K562 (cell line): ENCODE measurements around the gene CDH8. TPM values are rescaled to one million over a fixed set of nuclear protein-coding genes. Genes with fewer than 3 reads are reported as not detected.

ENCODE experiments used
- ATAC-seq: fragments of 200-7000 bp; cut with Tn5 transposase; 3 replicates; pipeline ENCODE4 v1.9.1; 2020; ENCODE audit warnings: moderate library complexity
- BruUV-seq: library from RNA; stranded (reverse); fragments of 400-500 nt; replicated peaks from 2 replicates; lab custom pipeline; 2021; lab: Mats Ljungman, UMichigan
- CTCF ChIA-PET: fragments of 300-600 bp; formaldehyde crosslinking; extraction: SDS; loops from one replicate; lab custom pipeline; 2021; ENCODE audit warnings: low intra/inter-chr PET ratio; lab: Yijun Ruan, JAX
- POLR2A ChIA-PET: fragments of 300-600, 350-650 bp; sonication (Branson Sonifier 250); formaldehyde crosslinking; extraction: SDS; loops from one replicate; lab custom pipeline; 2021; ENCODE audit warnings: antibody characterized with exemption, inconsistent platforms; lab: Yijun Ruan, JAX
- DNase-seq, 4 experiments: peaks; one replicate each; pipeline versions ENCODE4 v3.0.0 to v3.0.0-alpha.2; 2011 to 2018; ENCODE audit warnings: low spot score in 3 of 4, mixed read lengths in 3 of 4; ENCODE audit errors: extremely low read depth in 1 of 4
- FAIRE-seq: peaks from 2 replicates; lab custom pipeline; 2011; peaks lifted over from hg19 to GRCh38; lab: Jason Lieb, UNC
- H2AFZ ChIP-seq: 2 replicates; pipeline ENCODE4 v1.6.0; 2011; ENCODE audit warnings: low read depth, low read length, control low read depth, inconsistent platforms
- H3K27ac ChIP-seq: fragments of 200-600 bp; 3 replicates; pipeline ENCODE4 v1.8.0; 2011; ENCODE audit warnings: low read depth, mild to moderate bottlenecking, control low read depth, inconsistent platforms, low read length, moderate library complexity, mixed read lengths; ENCODE audit errors: extremely low read depth
- H3K27me3 ChIP-seq, 2 experiments: fragments of 300-600 bp in 1 of 2; 2 replicates in 1 of 2; 3 replicates in 1 of 2; pipeline versions ENCODE4 v1.6.0 to v1.8.0; 2011; ENCODE audit warnings: inconsistent platforms in 2 of 2, low read length in 2 of 2, mild to moderate bottlenecking in 1 of 2, mixed read lengths in 1 of 2, moderate library complexity in 1 of 2; ENCODE audit not compliant: control insufficient read depth in 2 of 2, insufficient read depth in 2 of 2
- H3K36me3 ChIP-seq: fragments of 300-600 bp; 3 replicates; pipeline ENCODE4 v1.8.0; 2011; ENCODE audit warnings: mild to moderate bottlenecking, low read length, inconsistent platforms; ENCODE audit not compliant: control insufficient read depth, insufficient read depth
- H3K4me1 ChIP-seq, 2 experiments: fragments of 200-600 bp in 1 of 2; replicated peaks in 1 of 2; 2 replicates in 1 of 2; 3 replicates in 1 of 2; pipeline versions ENCODE4 v1.5.1 to v1.8.0; 2011; ENCODE audit warnings: inconsistent platforms in 2 of 2, low read length in 2 of 2, mild to moderate bottlenecking in 1 of 2, mixed read lengths in 1 of 2, moderate library complexity in 1 of 2; ENCODE audit not compliant: control insufficient read depth in 2 of 2, insufficient read depth in 2 of 2
- H3K4me2 ChIP-seq: 2 replicates; pipeline ENCODE4 v1.6.1; 2011; ENCODE audit warnings: low read length, control low read depth, inconsistent platforms, mixed read lengths; ENCODE audit not compliant: insufficient read depth
- H3K4me3 ChIP-seq: fragments of 200-600 bp; sonication (generic), shearing (Covaris generic); 2 replicates; pipeline ENCODE4 v1.5.1; 2016; ENCODE audit warnings: control low read depth, inconsistent platforms
- H3K79me2 ChIP-seq: fragments of 200-600 bp; 3 replicates; pipeline ENCODE4 v1.8.0; 2011; ENCODE audit warnings: low read length, inconsistent platforms; ENCODE audit not compliant: control insufficient read depth, insufficient read depth
- H3K9ac ChIP-seq, 2 experiments: 2 replicates each; pipeline versions ENCODE4 v1.6.0 to v1.6.1; 2011; ENCODE audit warnings: low read depth in 2 of 2, low read length in 2 of 2, control low read depth in 1 of 2, inconsistent platforms in 1 of 2, mild to moderate bottlenecking in 1 of 2, mixed read lengths in 1 of 2; ENCODE audit not compliant: insufficient read depth in 1 of 2
- H3K9me1 ChIP-seq: one replicate; pipeline ENCODE4 v1.6.0; 2011; ENCODE audit warnings: inconsistent platforms, mild to moderate bottlenecking, low read length, moderate library complexity; ENCODE audit not compliant: control insufficient read depth, insufficient read depth
- H3K9me3 ChIP-seq: replicated peaks from 2 replicates; pipeline ENCODE4 v1.5.1; 2011; ENCODE audit warnings: low read depth, low read length, inconsistent platforms; ENCODE audit not compliant: control insufficient read depth, insufficient read depth
- H4K20me1 ChIP-seq: replicated peaks from 2 replicates; pipeline ENCODE4 v1.6.1; 2011; ENCODE audit warnings: low read length, inconsistent platforms, mixed read lengths; ENCODE audit not compliant: control insufficient read depth, insufficient read depth
- BRD4 ChIP-seq: fragments of 200-600 bp; sonication (generic); IDR thresholded peaks from 2 replicates; pipeline ENCODE4 v1.6.1; 2017; ENCODE audit warnings: inconsistent platforms
- C11orf30 ChIP-seq: fragments of 450-650 bp; IDR thresholded peaks from 2 replicates; pipeline ENCODE4 v1.6.1; 2016; ENCODE audit warnings: low read depth, mild to moderate bottlenecking
- CTCF ChIP-seq, 3 experiments: IDR thresholded peaks in 2 of 3; conservative IDR thresholded peaks in 1 of 3; 2 replicates each; pipeline ENCODE4 v1.5.1; 2011 to 2012; ENCODE audit warnings: low read length in 3 of 3, mild to moderate bottlenecking in 3 of 3, control low read depth in 2 of 3, improper control_type of control experiment in 1 of 3, inconsistent platforms in 1 of 3, low read depth in 1 of 3, mixed read lengths in 1 of 3, moderate library complexity in 1 of 3; ENCODE audit not compliant: insufficient read depth in 2 of 3
- HNRNPUL1 ChIP-seq: fragments of 200-400 bp; formaldehyde crosslinking; IDR thresholded peaks from 2 replicates; pipeline ENCODE4 v1.6.1; 2017; ENCODE audit warnings: low read length
- IRF2 ChIP-seq: sonication (generic); formaldehyde crosslinking; IDR thresholded peaks from 2 replicates; pipeline ENCODE4 v1.8.1; 2022; ENCODE audit warnings: mild to moderate bottlenecking, missing genetic modification reagents
- NCOA2 ChIP-seq, 2 experiments: fragments of 450-650 bp; IDR thresholded peaks; 2 replicates each; pipeline ENCODE4 v1.6.1; 2018; ENCODE audit warnings: mild to moderate bottlenecking in 2 of 2, moderate library complexity in 1 of 2; ENCODE audit not compliant: partially characterized antibody in 2 of 2
- PPARD ChIP-seq: fragments of 250-450 bp; sonication (Bioruptor Pico); IDR thresholded peaks from 2 replicates; pipeline ENCODE4 v1.8.0; 2022; ENCODE audit warnings: inconsistent platforms, mild to moderate bottlenecking, moderate library complexity
- PRMT5 ChIP-seq: sonication (generic); formaldehyde crosslinking; IDR thresholded peaks from 2 replicates; pipeline ENCODE4 v1.5.0; 2020; ENCODE audit warnings: missing genetic modification reagents
- PTRF ChIP-seq: fragments of 450-650 bp; IDR thresholded peaks from 2 replicates; pipeline ENCODE4 v1.6.1; 2016; ENCODE audit warnings: mild to moderate bottlenecking, missing genetic modification characterization, missing compliant biosample characterization
- RBM15 ChIP-seq: fragments of 200-400 bp; formaldehyde crosslinking; IDR thresholded peaks from 2 replicates; pipeline ENCODE4 v1.6.1; 2018; ENCODE audit warnings: mild to moderate bottlenecking, low read length, moderate library complexity; ENCODE audit not compliant: insufficient read depth
- RFX5 ChIP-seq: IDR thresholded peaks from 2 replicates; pipeline ENCODE4 v1.6.1; 2011; ENCODE audit warnings: low read depth, mild to moderate bottlenecking, improper control_type of control experiment, low read length
- SMARCE1 ChIP-seq: fragments of 450-650 bp; IDR thresholded peaks from 2 replicates; pipeline ENCODE4 v1.7.1; 2016; ENCODE audit warnings: mild to moderate bottlenecking
- TBP ChIP-seq: optimal IDR thresholded peaks from 2 replicates; pipeline ENCODE3; 2011; ENCODE audit warnings: low read depth, low read length, improper control_type of control experiment
- TFAM ChIP-seq: fragments of 250-450 bp; sonication (Bioruptor Pico); conservative IDR thresholded peaks from 2 replicates; pipeline ENCODE4 v1.5.0; 2021; ENCODE audit warnings: mild to moderate bottlenecking, moderate library complexity
- YY1 ChIP-seq, 3 experiments: IDR thresholded peaks; 2 replicates each; pipeline ENCODE4 v1.6.1; 2011; ENCODE audit warnings: low read length in 2 of 3, mild to moderate bottlenecking in 2 of 3, moderate library complexity in 2 of 3, borderline replicate concordance in 1 of 3, control low read depth in 1 of 3, low read depth in 1 of 3; ENCODE audit not compliant: insufficient read depth in 3 of 3, insufficient replicate concordance in 2 of 3, control insufficient read depth in 1 of 3, insufficient read length in 1 of 3; ENCODE audit errors: extremely low read depth in 1 of 3
- ZKSCAN8 ChIP-seq: fragments of 200-800 bp; sonication (Bioruptor generic); IDR thresholded peaks from 2 replicates; pipeline ENCODE4 v1.6.1; 2016; ENCODE audit warnings: missing genetic modification characterization, missing compliant biosample characterization
- ZNF695 ChIP-seq: fragments of 450-650 bp; formaldehyde crosslinking; IDR thresholded peaks from 2 replicates; pipeline ENCODE4 v1.4.0; 2020; ENCODE audit warnings: mild to moderate bottlenecking, moderate library complexity
- WGBS: fragments of 100-300 bp; shearing (Covaris generic); methylation state at CpG from one replicate; pipeline ENCODE4 v1.1.6; 2016; ENCODE audit warnings: low coverage, mixed read lengths; ENCODE audit not compliant: insufficient coverage; ENCODE audit errors: missing lambda C conversion rate; 5-methylcytosine and 5-hydroxymethylcytosine counted together
- in situ Hi-C: fragments of 300-500 bp; cut with MboI; formaldehyde crosslinking; loops from 4 replicates; pipeline ENCODE4 v1.15.0; 2018; ENCODE audit warnings: inconsistent platforms, mixed read lengths
- intact Hi-C: fragments of 100-400 bp; cut with micrococcal nuclease; formaldehyde crosslinking; loops from 2 replicates; pipeline ENCODE4 v1.14.2; 2022
- polyA plus RNA-seq, 8 experiments: library from polyadenylated mRNA; depleted of rRNA in 4 of 8; stranded (reverse) in 5 of 8; unstranded in 3 of 8; fragments of >200 nt; fragmentation: Nextera tagmentation in 2 of 8; fragmentation: Illumina TruSeq in 1 of 8; extraction: Ambion mirVana in 2 of 8; extraction: Trizol in 1 of 8; gene quantifications; 2 replicates each; pipeline versions ENCODE4 v1.2.1 to v1.2.3, GENCODE V29; 2011 to 2014; ENCODE audit warnings: inconsistent platforms in 1 of 8, missing spikeins in 1 of 8
- total RNA-seq, 7 experiments: library from RNA; depleted of rRNA in 6 of 7; stranded (reverse); fragments of >200 nt in 6 of 7; fragmentation: Illumina TruSeq in 2 of 7; extraction: Trizol in 2 of 7; gene quantifications; 2 replicates each; pipeline versions ENCODE4 v1.2.1 to v1.2.3, GENCODE V29; 2011 to 2021; ENCODE audit warnings: low replicate concordance in 1 of 7
- TF ChIP-seq, protein P1 (sequence below): fragments of 450-650 bp; IDR thresholded peaks from 2 replicates; pipeline ENCODE4 v1.6.1; 2016; ENCODE audit warnings: borderline replicate concordance

The CDH8 gene
- total and polyA plus RNA-seq, 9 of the 15 experiments (the other 6 are each of a cell fraction or from before 2014, with no cell fraction given) = 0.22 to 1.4 (median 0.42) TPM; not detected in 4

DNA sequence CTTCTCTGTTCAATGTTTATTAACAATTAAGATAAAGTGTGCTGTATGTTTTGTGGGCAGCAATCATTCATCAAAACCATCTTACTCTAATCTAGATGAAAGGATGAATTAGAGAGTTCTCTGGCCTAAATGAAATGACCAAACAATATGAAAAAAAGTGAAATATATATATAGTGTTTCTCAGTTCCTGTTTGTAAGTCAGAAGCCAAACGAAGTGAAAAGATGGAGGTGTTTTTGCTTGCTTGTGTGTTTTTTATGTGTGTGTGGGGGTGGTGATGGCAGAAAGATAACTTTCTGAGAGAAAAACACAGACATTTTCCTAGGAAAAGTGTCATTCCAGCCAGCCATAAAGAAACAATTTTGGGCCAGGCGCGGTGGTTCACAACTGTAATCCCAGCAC lies 138.6 kb downstream of the CDH8 start:
- Histone ChIP-seq H3K36me3 (no peaks in the 10 kb centered on the region), H2AFZ (no peak overlapping the region), H3K4me1 (no peaks in the 10 kb centered on the region), H4K20me1 (no peaks in the 10 kb centered on the region), H3K4me2 (no peak overlapping the region), H3K9me3 (no peaks in the 10 kb centered on the region), H3K27me3 (no peaks in the 10 kb centered on the region), H3K9ac (no peak overlapping the region), H3K4me3 (no peak overlapping the region), H3K9me1 (no peaks in the 10 kb centered on the region), H3K27ac (no peak overlapping the region), H3K79me2 (no peaks in the 10 kb centered on the region)
- intact Hi-C loops (no loop called here), in situ Hi-C loops (no loop called here)
- CTCF ChIA-PET = no interaction called here
- FAIRE-seq (no peak), DNase-seq (no peak), ATAC-seq (no peak)
- POLR2A ChIA-PET = no interaction called here
- 4% methylated on average over 3 of the region's 3 CpGs for WGBS
- no peak for TF ChIP-seq BRD4
- TF ChIP-seq HNRNPUL1 = no peak
- TF ChIP-seq NCOA2 (IDR thresholded peaks at IDR 0.05; ENCODE audit: partially characterized antibody in 2 of 2) = no peak
- no peak for TF ChIP-seq SMARCE1
- no peak for TF ChIP-seq PPARD (CRISPR knock-in tag)
- no peak for TF ChIP-seq ZKSCAN8 (CRISPR knock-in tag)
- no peak for TF ChIP-seq TBP
- TF ChIP-seq, protein P1, sequence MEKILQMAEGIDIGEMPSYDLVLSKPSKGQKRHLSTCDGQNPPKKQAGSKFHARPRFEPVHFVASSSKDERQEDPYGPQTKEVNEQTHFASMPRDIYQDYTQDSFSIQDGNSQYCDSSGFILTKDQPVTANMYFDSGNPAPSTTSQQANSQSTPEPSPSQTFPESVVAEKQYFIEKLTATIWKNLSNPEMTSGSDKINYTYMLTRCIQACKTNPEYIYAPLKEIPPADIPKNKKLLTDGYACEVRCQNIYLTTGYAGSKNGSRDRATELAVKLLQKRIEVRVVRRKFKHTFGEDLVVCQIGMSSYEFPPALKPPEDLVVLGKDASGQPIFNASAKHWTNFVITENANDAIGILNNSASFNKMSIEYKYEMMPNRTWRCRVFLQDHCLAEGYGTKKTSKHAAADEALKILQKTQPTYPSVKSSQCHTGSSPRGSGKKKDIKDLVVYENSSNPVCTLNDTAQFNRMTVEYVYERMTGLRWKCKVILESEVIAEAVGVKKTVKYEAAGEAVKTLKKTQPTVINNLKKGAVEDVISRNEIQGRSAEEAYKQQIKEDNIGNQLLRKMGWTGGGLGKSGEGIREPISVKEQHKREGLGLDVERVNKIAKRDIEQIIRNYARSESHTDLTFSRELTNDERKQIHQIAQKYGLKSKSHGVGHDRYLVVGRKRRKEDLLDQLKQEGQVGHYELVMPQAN = no peak
- no peak for TF ChIP-seq RBM15
- no peak for TF ChIP-seq C11orf30
- TF ChIP-seq CTCF (IDR thresholded peaks at IDR 0.05 in 2 of 3, conservative IDR thresholded peaks at IDR 0.05 in 1 of 3; ENCODE audit: insufficient read depth in 2 of 3, low read depth in 1 of 3, low read length in 3 of 3) = no peak
- no peak for TF ChIP-seq YY1 (IDR thresholded peaks at IDR 0.05; ENCODE audit: borderline replicate concordance in 1 of 3, control insufficient read depth in 1 of 3, extremely low read depth in 1 of 3, insufficient read depth in 3 of 3, insufficient read length in 1 of 3, insufficient replicate concordance in 2 of 3, low read depth in 1 of 3, low read length in 2 of 3)
- TF ChIP-seq PRMT5 = no peak
- no peak for TF ChIP-seq RFX5
- TF ChIP-seq ZNF695 (CRISPR knock-in tag) = no peak
- no peak for TF ChIP-seq PTRF
- no peak for TF ChIP-seq IRF2 (CRISPR knock-in tag)
- TF ChIP-seq TFAM = no peak
- BruUV-seq = no TSS peak
